ENCODE data around the gene MITF.

The MITF gene

DNA sequence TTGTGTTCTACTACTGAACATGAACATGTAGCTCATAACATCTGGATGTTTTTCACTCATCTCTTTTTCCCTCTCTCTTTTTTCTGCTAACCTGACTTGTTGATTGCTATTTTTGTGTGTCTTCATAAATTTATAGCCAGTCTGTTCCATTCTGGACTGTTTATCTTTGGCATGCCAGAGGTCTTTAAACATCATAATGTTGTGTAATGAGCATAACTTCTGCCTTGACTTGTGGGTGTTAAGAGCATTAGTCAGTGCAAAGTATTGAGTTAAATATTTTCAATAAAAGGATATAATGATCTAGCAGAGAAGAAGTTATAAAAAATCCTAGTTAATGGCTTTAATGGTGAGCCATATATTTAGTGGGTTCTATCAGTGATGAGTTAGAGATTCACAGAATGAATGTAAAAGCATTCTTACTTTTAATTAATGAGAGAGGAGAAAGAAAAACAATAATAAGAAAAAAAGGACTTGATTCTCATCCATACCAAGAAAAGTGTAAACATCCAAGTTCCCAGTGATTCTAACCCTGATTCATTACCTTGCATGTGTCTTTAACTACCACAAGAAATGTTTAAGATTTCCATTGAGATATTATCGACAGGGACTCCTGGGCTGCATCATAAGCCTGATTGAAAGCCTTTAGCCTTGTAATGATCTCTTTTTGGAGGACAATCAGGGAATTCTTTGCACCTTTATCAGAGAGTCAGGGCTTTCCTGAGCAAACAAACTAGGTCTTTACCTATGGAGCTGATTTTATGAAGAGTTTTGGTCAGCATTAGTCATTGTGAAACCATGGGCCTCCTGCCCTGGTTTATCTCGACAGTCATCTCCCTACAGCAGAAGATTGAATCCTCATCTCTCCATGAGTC, 22.9 kb downstream of the MITF start:
- TF ChIP-seq, protein P1, sequence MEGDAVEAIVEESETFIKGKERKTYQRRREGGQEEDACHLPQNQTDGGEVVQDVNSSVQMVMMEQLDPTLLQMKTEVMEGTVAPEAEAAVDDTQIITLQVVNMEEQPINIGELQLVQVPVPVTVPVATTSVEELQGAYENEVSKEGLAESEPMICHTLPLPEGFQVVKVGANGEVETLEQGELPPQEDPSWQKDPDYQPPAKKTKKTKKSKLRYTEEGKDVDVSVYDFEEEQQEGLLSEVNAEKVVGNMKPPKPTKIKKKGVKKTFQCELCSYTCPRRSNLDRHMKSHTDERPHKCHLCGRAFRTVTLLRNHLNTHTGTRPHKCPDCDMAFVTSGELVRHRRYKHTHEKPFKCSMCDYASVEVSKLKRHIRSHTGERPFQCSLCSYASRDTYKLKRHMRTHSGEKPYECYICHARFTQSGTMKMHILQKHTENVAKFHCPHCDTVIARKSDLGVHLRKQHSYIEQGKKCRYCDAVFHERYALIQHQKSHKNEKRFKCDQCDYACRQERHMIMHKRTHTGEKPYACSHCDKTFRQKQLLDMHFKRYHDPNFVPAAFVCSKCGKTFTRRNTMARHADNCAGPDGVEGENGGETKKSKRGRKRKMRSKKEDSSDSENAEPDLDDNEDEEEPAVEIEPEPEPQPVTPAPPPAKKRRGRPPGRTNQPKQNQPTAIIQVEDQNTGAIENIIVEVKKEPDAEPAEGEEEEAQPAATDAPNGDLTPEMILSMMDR (IDR thresholded peaks at IDR 0.05; ENCODE audit: extremely low read depth, missing control alignments), result no peak
- DNase-seq (ENCODE audit: low spot score), result no peak

DNA sequence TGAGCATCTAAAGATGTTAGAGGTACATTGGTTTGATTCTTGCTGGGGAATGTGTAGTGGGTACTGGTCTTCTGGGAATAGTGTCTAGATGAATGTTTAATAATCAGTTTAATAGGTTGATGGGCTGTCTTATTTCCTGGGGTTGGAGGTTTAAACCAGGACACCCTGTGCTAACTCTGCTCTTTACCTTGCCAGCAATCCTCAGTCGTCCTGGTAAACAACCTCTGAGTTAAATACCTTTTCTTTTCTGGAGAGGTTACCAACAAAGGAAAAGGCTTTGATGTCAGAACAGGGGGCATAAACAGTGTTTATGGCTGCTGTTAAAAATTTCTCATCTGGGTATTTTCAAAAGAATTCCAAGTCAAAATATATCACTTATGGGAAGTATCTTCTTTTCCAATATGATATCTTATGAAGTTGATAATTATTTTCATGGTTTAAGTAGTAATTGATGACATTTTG, 23.5 kb downstream of the MITF start:
- TF ChIP-seq, protein P1 (IDR thresholded peaks at IDR 0.05; ENCODE audit: extremely low read depth, missing control alignments), result no peak
- DNase-seq (ENCODE audit: low spot score), result no peak

DNA sequence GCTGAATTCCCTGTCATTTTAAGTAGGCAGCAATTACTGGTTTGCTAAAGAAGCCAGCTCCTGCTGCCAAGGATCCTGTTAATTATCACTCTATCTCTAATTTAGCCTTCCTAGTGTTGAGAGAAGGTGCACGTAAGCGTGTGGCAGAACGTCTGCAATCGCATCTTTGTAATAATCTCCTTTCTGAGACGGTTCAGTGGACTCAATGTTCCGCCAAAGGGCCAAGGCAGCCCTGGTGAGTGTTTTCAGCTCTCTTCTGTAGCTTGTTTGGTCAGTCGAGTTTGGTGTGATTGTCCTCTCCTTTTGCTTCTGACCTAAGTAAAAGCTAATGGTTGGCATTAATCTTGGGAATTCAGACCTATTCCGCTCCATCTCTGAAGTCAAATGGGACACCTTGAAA, 24.2 kb downstream of the MITF start:
- DNase-seq (ENCODE audit: low spot score), result no peak
- TF ChIP-seq, protein P1 (IDR thresholded peaks at IDR 0.05; ENCODE audit: extremely low read depth, missing control alignments), result no peak

DNA sequence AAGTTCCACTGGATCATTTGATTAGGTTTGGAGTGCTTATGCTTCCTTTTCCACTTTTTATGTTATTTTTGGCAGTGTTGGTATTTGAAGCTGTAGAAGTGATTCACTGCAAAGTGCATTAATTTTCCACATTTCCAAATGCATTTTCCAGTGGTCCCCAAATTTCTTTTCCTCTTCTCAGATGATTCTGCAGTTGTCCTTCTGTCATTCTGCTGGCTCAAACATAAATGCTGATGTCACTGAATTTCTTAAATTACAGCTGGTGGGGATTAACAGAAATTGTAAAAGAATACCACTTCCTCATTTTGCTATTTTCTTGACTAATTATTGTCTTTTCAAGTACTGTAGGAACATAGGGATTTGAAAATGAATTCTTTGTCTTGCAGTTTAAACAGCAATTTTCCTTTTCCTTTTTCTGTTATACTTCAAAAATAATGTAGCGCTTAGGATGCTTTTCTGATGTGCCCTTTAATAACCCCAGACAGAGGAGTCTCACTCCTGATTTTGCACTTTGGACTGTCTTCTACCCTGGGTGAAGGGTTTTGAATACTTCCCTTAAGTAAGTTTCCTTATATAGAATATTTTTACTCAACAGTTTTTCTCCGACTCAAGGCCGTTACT, 25.0 kb downstream of the MITF start:
- TF ChIP-seq, protein P1 (IDR thresholded peaks at IDR 0.05; ENCODE audit: extremely low read depth, missing control alignments), result no peak

GRCh38 chr3:69764861-69765260, 25.6 kb downstream of the MITF start:
- DNase-seq (ENCODE audit: low spot score), result no peak
- TF ChIP-seq, protein P1 (IDR thresholded peaks at IDR 0.05; ENCODE audit: extremely low read depth, missing control alignments), result no peak

More for the DNA sequence above, 25.0 kb downstream of the MITF start:
- DNase-seq (ENCODE audit: low spot score), result no peak

GRCh38 chr3:69766638-69767037, 27.4 kb downstream of the MITF start:
- TF ChIP-seq, protein P1 (IDR thresholded peaks at IDR 0.05; ENCODE audit: extremely low read depth, missing control alignments), result no peak
- no peak for DNase-seq (ENCODE audit: low spot score)

- TF ChIP-seq, protein P1 (IDR thresholded peaks at IDR 0.05; ENCODE audit: extremely low read depth, missing control alignments), result no peak
Measured at GRCh38 chr3:69767571-69767970, 28.3 kb downstream of the MITF start.

More at GRCh38 chr3:69767571-69767970, 28.3 kb downstream of the MITF start:
- DNase-seq (ENCODE audit: low spot score), result no peak

Measured in GM20000 (cell line).